Fibroblast of lung (primary cell): ENCODE data around the gene ZNF319.

Source experiments
- EZH2 ChIP-seq: IDR thresholded peaks from 2 replicates; pipeline ENCODE4 v1.5.1; 2012; ENCODE audit warnings: low read length, control low read depth, mild to moderate bottlenecking; ENCODE audit errors: missing control alignments
- TF ChIP-seq, protein P1 (sequence below), 2 donors: IDR thresholded peaks in 1 of 2; conservative IDR thresholded peaks in 1 of 2; 1 replicate in 1 of 2; 2 replicates in 1 of 2; pipeline ENCODE4 v1.5.1; 2011 to 2012; ENCODE audit warnings: low read length in 2 of 2, control low read depth in 1 of 2, inconsistent platforms in 1 of 2, low read depth in 1 of 2, mild to moderate bottlenecking in 1 of 2

DNA sequence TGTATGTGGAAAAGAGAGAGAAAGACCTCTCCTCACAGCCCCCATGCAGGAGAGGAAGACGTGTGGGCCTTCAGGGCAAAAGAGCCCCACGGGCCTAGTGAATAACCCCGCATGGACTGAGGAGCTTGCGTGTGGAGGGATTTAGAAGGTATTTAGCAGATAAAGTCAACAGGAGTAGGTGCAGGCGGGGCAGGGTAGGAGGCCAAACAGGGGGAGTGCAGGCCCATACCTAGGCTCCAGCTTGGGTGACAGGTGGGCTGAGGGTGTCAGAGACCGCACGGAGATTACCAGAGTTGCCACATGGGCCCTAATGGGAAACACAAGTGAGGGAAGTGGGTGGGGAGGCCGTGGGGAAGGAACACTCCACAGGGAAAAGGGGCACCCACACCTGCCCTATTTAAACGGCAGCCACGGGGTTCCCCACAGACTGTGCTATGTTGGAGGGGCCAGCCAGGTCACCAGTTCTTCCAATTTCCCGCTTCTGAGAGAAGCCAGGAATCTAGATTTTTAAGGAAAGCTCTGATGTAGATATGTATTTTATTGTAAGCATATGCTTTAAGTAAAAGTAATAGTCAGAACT is 21.4 kb downstream of the ZNF319 start:
- TF ChIP-seq EZH2 = no peak
- TF ChIP-seq, protein P1, sequence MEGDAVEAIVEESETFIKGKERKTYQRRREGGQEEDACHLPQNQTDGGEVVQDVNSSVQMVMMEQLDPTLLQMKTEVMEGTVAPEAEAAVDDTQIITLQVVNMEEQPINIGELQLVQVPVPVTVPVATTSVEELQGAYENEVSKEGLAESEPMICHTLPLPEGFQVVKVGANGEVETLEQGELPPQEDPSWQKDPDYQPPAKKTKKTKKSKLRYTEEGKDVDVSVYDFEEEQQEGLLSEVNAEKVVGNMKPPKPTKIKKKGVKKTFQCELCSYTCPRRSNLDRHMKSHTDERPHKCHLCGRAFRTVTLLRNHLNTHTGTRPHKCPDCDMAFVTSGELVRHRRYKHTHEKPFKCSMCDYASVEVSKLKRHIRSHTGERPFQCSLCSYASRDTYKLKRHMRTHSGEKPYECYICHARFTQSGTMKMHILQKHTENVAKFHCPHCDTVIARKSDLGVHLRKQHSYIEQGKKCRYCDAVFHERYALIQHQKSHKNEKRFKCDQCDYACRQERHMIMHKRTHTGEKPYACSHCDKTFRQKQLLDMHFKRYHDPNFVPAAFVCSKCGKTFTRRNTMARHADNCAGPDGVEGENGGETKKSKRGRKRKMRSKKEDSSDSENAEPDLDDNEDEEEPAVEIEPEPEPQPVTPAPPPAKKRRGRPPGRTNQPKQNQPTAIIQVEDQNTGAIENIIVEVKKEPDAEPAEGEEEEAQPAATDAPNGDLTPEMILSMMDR (conservative IDR thresholded peaks at IDR 0.05 in 1 of 2, IDR thresholded peaks at IDR 0.05 in 1 of 2; ENCODE audit: low read depth in 1 of 2, low read length in 2 of 2) = no peak
